GM12872 (cell line): ENCODE data around the gene MYH7.

Source experiments
- TF ChIP-seq, protein P1 (sequence below): IDR thresholded peaks from 3 replicates; pipeline ENCODE4 v1.5.1; 2011; ENCODE audit warnings: low read depth, mild to moderate bottlenecking, low read length, moderate library complexity; ENCODE audit not compliant: insufficient read depth

Gene MYH7

DNA sequence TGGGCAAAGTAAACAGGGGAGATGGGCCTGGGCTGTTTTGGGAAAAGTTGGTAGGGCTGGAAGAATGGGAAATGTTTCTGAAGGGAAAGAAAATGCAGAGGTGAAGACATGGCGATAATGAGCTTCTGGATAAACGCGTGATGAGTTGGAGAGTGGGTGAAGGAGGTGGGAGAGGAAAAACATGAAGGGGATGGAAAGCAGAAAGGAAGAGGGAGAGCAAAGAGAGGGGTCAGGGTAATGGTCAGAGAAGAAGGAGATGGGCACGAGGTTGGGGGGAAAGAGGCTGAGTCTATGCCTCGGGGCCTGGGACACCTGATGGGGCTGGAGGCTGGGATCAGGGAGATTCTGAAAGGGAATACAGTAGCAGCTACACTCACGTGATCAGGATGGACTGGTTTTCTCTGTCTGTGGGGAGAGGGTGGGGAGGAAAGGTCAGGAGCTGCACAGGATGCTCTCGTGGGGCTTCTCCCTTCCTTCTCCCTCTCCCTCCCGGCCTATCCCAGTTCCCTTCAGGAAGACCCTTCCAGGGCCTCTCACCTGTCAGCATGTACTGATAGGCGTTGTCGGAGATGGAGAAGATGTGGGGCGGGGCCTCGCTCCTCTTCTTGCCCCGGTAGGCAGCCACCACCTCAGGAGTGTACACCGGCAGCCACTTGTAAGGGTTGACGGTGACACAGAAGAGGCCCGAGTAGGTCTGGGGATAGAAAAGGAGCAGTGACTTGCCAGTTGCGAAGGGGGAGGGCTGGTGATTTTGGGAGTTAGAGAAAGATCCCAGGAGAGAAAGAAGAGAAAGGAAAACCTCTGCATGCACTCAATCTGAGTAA, 3.1 kb downstream of the MYH7 start:
- TF ChIP-seq, protein P1, sequence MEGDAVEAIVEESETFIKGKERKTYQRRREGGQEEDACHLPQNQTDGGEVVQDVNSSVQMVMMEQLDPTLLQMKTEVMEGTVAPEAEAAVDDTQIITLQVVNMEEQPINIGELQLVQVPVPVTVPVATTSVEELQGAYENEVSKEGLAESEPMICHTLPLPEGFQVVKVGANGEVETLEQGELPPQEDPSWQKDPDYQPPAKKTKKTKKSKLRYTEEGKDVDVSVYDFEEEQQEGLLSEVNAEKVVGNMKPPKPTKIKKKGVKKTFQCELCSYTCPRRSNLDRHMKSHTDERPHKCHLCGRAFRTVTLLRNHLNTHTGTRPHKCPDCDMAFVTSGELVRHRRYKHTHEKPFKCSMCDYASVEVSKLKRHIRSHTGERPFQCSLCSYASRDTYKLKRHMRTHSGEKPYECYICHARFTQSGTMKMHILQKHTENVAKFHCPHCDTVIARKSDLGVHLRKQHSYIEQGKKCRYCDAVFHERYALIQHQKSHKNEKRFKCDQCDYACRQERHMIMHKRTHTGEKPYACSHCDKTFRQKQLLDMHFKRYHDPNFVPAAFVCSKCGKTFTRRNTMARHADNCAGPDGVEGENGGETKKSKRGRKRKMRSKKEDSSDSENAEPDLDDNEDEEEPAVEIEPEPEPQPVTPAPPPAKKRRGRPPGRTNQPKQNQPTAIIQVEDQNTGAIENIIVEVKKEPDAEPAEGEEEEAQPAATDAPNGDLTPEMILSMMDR, result no peak

DNA sequence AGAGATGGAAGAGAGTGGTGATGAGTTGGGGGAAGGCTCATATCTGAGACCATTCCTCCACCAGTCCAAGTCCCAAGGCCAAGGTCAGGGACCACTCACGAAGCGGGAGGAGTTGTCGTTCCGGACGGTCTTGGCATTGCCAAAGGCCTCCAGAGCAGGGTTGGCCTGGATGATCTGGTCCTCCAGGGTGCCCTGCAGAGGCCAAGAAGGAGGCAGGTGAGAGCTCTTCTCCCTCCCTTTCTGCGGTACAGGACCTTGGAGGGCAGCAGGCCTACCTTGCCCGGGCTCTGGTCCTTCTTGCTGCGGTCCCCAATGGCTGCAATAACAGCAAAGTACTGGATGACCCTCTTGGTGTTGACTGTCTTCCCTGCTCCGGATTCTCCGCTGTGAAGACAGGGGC, 4.0 kb downstream of the MYH7 start:
- TF ChIP-seq, protein P1, result no peak

DNA sequence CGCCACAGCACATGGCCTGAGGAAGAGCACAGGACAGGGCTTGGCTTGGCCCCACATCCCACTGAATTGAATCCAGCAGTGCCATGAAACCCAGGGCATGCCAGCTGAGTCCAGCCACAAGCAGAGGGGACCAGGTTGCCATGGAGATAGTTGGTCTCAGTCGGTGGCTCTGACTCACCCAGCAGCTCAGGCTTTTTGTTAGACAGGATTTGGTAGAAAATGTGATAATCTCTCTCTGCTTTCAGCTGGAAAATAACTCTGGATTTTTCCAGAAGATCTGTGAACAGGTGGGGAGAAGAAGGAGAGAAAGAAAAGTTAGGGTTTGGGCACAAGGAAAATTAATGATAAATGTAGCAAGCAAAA, 4.8 kb downstream of the MYH7 start:
- TF ChIP-seq, protein P1, result no peak

DNA sequence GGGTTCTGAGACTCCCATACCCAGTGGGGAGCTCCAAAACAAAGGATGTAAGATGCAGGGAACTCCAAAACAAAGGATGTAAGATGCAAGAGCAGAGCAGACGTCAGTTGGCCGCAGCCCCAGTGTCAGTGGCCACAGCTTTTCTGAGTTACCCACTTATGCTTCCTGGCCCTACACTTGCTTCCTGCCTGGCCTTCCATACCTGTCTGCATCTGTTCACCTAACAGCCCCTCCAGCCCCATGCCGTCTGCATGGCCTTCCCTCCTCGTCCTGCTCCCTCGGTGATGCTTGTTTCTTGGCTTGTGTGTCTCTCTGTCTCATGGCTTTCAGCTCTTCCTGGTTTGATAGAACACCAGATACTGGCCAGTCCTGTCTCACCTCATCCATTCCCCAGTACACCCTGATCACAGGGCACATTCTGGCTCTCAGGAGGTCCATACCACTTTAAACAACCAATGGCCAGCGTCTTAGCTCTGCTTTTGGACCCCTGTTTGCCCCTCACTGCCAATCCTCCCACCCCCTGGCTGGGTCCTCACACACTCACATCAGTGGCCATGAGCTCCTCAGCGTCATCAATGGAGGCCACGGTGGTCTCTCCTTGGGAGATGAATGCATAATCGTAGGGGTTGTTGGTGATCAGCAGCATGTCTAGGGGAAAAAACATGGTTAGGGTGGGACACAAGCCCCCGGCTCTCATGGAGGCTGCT, 5.3 kb downstream of the MYH7 start:
- TF ChIP-seq, protein P1, result no peak

DNA sequence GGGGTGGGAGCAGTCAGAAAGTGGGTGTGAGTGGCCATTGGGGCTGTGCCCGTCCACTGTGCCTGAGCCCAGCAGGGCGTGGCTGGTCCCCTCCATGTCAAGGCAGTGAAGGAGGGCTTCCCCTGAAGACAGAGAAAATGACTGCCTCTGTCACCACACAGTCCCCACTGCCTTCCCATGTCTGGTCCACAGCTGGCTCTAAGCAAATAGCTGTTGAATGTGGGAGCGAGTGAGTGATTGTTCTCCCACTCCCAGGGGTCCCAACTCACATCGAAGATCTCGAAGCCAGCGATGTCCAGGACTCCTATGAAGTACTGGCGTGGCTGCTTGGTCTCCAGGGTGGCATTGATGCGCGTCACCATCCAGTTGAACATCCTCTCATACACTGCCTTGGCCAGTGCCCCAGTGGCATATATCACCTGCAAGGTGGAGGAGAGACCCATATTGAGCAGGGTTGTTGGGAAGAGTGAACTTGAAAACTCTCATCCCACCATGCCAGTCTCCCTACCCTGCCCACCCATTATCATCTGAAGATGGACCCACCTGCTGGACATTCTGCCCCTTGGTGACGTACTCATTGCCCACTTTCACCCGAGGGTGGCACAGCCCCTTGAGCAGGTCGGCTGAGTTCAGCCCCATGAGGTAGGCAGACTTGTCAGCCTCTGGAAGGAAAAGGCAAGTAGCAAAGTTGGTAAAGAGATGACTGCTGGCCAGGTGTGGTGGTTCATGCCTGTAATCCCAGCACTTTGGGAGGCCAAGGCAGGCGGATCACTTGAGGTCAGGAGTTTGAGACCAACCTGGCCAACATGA, 6.6 kb downstream of the MYH7 start:
- TF ChIP-seq, protein P1, result no peak

DNA sequence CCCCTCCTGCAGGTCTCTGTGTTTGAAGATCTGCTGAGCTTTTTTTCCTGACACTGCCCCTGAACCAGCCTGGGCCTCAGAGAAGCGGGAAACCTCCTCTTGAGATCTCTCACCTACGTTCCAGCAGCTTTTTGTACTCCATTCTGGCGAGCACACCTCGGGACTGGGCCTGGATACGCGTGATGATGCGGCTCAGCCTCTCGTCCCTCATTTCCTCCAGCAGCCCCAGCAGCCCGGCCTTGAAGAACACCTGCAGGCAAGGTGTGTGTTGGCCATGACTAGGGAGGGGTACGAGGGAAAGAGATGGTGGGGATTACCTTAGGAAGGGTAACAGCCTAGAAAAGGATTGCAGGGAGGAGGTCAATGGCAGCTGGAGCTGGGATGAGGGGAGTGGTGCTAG, 10.3 kb downstream of the MYH7 start:
- TF ChIP-seq, protein P1, result no peak

DNA sequence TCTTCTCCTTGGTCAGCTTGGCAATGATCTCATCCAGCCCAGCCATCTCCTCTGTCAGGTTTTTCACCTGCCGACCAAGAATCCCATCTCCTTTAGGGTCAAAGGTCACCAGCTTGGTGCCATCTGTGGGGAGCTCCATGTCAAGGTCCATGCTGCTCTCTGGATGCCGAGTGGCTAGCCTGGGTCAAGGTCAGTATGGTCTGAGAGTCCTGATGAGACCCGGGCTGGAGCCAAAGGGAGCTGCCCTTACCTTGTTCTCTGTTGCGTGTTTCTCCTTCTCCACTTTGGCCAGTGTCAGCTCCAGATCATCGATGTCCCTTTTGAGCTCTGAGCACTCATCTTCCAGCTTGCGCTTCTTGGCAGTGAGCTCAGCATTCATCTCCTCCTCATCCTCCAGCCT, 11.8 kb downstream of the MYH7 start:
- TF ChIP-seq, protein P1, result no peak
